Activated CD4-positive, alpha-beta T cell treated with anti-CD3 and anti-CD28 coated beads, Interleukin-2, amount 50 U/mL, for 16 hours (primary cell): ENCODE measurements around the gene ST6GALNAC4.

Source experiments
- DNase-seq: peaks from one replicate; pipeline ENCODE4 v3.0.0-alpha.2; 2020

The ST6GALNAC4 gene

GRCh38 chr9:127945942-127946341, 29.1 kb upstream of the ST6GALNAC4 start:
- no peak for DNase-seq

GRCh38 chr9:127945338-127945737, 28.5 kb upstream of the ST6GALNAC4 start:
- no peak for DNase-seq

- DNase-seq = no peak
Observed at GRCh38 chr9:127944586-127945218, 27.9 kb upstream of the ST6GALNAC4 start.

GRCh38 chr9:127943731-127944144, 26.9 kb upstream of the ST6GALNAC4 start:
- DNase-seq = peak; percentile 80

- DNase-seq = no peak
Observed at GRCh38 chr9:127943011-127943662, 26.3 kb upstream of the ST6GALNAC4 start.

GRCh38 chr9:127942216-127943010, 25.6 kb upstream of the ST6GALNAC4 start:
- peak; percentile 67 for DNase-seq

GRCh38 chr9:127941961-127942215, 25.0 kb upstream of the ST6GALNAC4 start:
- no peak for DNase-seq

GRCh38 chr9:127941062-127941960, 24.5 kb upstream of the ST6GALNAC4 start:
- no peak for DNase-seq

- no peak for DNase-seq
Observed at GRCh38 chr9:127940593-127940992, 23.8 kb upstream of the ST6GALNAC4 start.

- DNase-seq = no peak
Observed at GRCh38 chr9:127938298-127938690, 21.5 kb upstream of the ST6GALNAC4 start.

GRCh38 chr9:127937388-127938297, 20.8 kb upstream of the ST6GALNAC4 start, which contains the start of gene DPM2:
Gene DPM2, minus strand, starts transcription at chr9:127937854. Its CDS starts 34 bp downstream, at chr9:127937820.
- peak; percentile 93 for DNase-seq

GRCh38 chr9:127937056-127937387, 20.2 kb upstream of the ST6GALNAC4 start:
- DNase-seq = no peak

GRCh38 chr9:127936347-127936852, 19.6 kb upstream of the ST6GALNAC4 start:
- no peak for DNase-seq

- no peak for DNase-seq
Observed at GRCh38 chr9:127935765-127936221, 19.0 kb upstream of the ST6GALNAC4 start.

GRCh38 chr9:127934986-127935385, 18.1 kb upstream of the ST6GALNAC4 start:
- no peak for DNase-seq

GRCh38 chr9:127934248-127934647, 17.4 kb upstream of the ST6GALNAC4 start:
- DNase-seq = no peak

- DNase-seq = no peak
Observed at GRCh38 chr9:127931092-127931881, 14.4 kb upstream of the ST6GALNAC4 start.

- DNase-seq = peak; percentile 68
Observed at GRCh38 chr9:127930231-127931091, 13.6 kb upstream of the ST6GALNAC4 start, which contains the start of gene PIP5KL1. Gene PIP5KL1, minus strand, starts transcription at chr9:127930777. Its CDS starts 25 bp downstream, at chr9:127930752.

- DNase-seq = no peak
Observed at GRCh38 chr9:127929625-127929979, 12.8 kb upstream of the ST6GALNAC4 start.
